ACC112 (cell line): ENCODE results near the gene POLRMT.
"Not testable (repeated sequence)": the region's sequence is repeated elsewhere in the genome, so short reads cannot be mapped to it uniquely, and the experiment has no call there.

Experiments
- H2AFZ ChIP-seq: fragments of 200-600 bp; sonication (generic); one replicate; pipeline ENCODE4 v1.6.0; 2017; ENCODE audit warnings: antibody characterized with exemption, low read length; ENCODE audit not compliant: unreplicated experiment
- H3K27ac ChIP-seq: fragments of 200-600 bp; sonication (generic); 2 replicates; pipeline ENCODE4 v1.5.1; 2014; ENCODE audit warnings: low read depth, mild to moderate bottlenecking, antibody characterized with exemption, low read length, moderate library complexity
- H3K27me3 ChIP-seq: fragments of 200-600 bp; sonication (generic); 2 replicates; pipeline ENCODE4 v1.6.1; 2014; ENCODE audit warnings: mild to moderate bottlenecking, antibody characterized with exemption, low read length, moderate library complexity, mixed read lengths; ENCODE audit not compliant: insufficient read depth
- H3K36me3 ChIP-seq: fragments of 200-600 bp; sonication (generic); 2 replicates; pipeline ENCODE4 v1.6.1; 2016; ENCODE audit warnings: mild to moderate bottlenecking, antibody characterized with exemption, low read length, moderate library complexity, mixed read lengths; ENCODE audit not compliant: insufficient read depth
- H3K4me1 ChIP-seq: fragments of 200-600 bp; sonication (generic); one replicate; pipeline ENCODE4 v1.6.1; 2016; ENCODE audit warnings: low read length, mixed read lengths; ENCODE audit not compliant: insufficient read depth, unreplicated experiment, control insufficient read depth
- H3K4me3 ChIP-seq: fragments of 200-600 bp; sonication (generic); 2 replicates; pipeline ENCODE4 v1.5.1; 2014; ENCODE audit warnings: mild to moderate bottlenecking, low read depth, low read length
- H3K79me2 ChIP-seq: fragments of 200-600 bp; sonication (generic); one replicate; pipeline ENCODE4 v1.6.0; 2016; ENCODE audit warnings: low read length; ENCODE audit not compliant: control insufficient read depth, unreplicated experiment, insufficient read depth

Gene POLRMT

GRCh38 chr19:622666-623065 lies 10.7 kb downstream of the POLRMT start:
- no peaks in the 10 kb centered on the region for H3K4me1 ChIP-seq
- no peak overlapping the region for H3K27ac ChIP-seq
- H3K4me3 ChIP-seq: no peak overlapping the region
- no peaks in the 10 kb centered on the region for H3K79me2 ChIP-seq
- peaks cover 2% of the 10 kb centered on the region; the same call in 1 of the 2 replicates for H3K36me3 ChIP-seq
- no peak overlapping the region for H2AFZ ChIP-seq
- H3K27me3 ChIP-seq: no peaks in the 10 kb centered on the region

DNA sequence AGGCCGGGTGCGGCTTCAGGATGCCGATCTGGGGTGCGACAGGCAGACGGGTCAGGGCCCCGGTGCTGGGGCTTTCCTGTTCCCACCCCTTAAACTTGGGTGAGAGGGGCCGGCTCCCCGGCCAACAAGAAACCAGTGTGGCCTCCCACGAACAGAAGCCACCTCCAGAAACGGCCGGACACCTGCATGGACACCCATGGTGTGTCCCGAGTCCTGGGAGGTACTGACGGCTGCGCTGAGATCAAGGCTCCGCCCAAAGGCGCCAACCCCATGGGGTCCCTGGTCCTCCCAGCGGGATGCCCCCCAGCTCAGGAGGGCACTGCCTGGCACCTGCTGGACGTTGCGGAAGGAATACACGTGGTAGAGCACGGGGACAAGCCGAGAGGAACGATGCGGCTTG lies 11.5 kb downstream of the POLRMT start:
- no peak overlapping the region for H3K4me3 ChIP-seq
- peaks cover 2% of the 10 kb centered on the region; the same call in 1 of the 2 replicates for H3K36me3 ChIP-seq

GRCh38 chr19:621191-621590 lies 12.1 kb downstream of the POLRMT start:
- not testable (repeated sequence) for H3K27me3 ChIP-seq, H2AFZ ChIP-seq, H3K27ac ChIP-seq, H3K79me2 ChIP-seq, H3K4me1 ChIP-seq, H3K4me3 ChIP-seq, H3K36me3 ChIP-seq

More for the DNA sequence above, 11.5 kb downstream of the POLRMT start:
- no peaks in the 10 kb centered on the region for H3K4me1 ChIP-seq
- H3K27me3 ChIP-seq: no peaks in the 10 kb centered on the region
- H3K79me2 ChIP-seq: no peaks in the 10 kb centered on the region
- no peak overlapping the region for H3K27ac ChIP-seq
- no peak overlapping the region for H2AFZ ChIP-seq

GRCh38 chr19:620166-620862 lies 13.0 kb downstream of the POLRMT start:
- H3K27ac ChIP-seq: no peak overlapping the region
- no peak overlapping the region for H2AFZ ChIP-seq
- no peaks in the 10 kb centered on the region for H3K4me1 ChIP-seq
- peaks cover 2% of the 10 kb centered on the region; the same call in 1 of the 2 replicates for H3K36me3 ChIP-seq
- no peaks in the 10 kb centered on the region for H3K79me2 ChIP-seq
- no peaks in the 10 kb centered on the region for H3K27me3 ChIP-seq
- no peak overlapping the region for H3K4me3 ChIP-seq

- H3K4me3 ChIP-seq: no peak overlapping the region
- no peak overlapping the region for H3K27ac ChIP-seq
- H2AFZ ChIP-seq: no peak overlapping the region
- H3K79me2 ChIP-seq: no peaks in the 10 kb centered on the region
- no peaks in the 10 kb centered on the region for H3K4me1 ChIP-seq
- peaks cover 2% of the 10 kb centered on the region; the same call in 1 of the 2 replicates for H3K36me3 ChIP-seq
- H3K27me3 ChIP-seq: no peaks in the 10 kb centered on the region
Measured at GRCh38 chr19:619286-620002, 13.9 kb downstream of the POLRMT start.

DNA sequence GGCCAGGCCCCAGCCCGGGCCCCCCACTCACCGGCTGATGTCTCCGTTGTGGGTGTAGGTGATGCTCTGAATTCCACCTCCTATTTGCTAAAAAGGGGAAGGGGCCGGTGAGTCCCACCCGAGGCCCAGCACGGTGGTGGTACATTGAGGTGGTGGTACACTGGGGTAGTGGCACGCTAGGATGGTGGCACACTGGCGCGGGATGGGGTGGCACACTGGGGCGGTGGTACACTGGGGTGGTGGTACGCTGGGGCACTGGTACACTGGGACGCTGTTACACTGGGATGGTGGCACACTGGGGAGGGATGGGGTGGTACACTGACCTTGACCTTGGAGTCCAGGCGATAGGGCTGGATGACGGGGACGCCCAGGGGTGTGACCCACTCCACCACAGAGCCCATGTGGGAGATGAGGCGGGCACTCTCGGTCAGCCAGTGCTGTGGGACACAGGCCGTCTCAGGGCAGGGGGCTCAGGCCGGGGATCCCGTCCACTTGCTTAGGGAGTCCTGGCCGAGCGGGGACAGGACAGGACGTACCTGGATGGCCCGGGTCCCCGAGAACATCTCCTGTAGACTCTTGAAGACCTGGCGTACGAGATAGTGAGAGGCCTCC lies 14.6 kb downstream of the POLRMT start:
- H3K27ac ChIP-seq: no peak overlapping the region
- H3K4me3 ChIP-seq: no peak overlapping the region
- no peaks in the 10 kb centered on the region for H3K4me1 ChIP-seq
- no peaks in the 10 kb centered on the region for H3K79me2 ChIP-seq
- no peaks in the 10 kb centered on the region for H3K27me3 ChIP-seq
- peaks cover 2% of the 10 kb centered on the region; the same call in 1 of the 2 replicates for H3K36me3 ChIP-seq
- no peak overlapping the region for H2AFZ ChIP-seq

GRCh38 chr19:618247-618619 lies 15.1 kb downstream of the POLRMT start:
- Histone ChIP-seq H2AFZ (no peak overlapping the region), H3K27ac (no peak overlapping the region), H3K36me3 (peaks cover 2% of the 10 kb centered on the region; the same call in 1 of the 2 replicates), H3K4me3 (no peak overlapping the region), H3K27me3 (no peaks in the 10 kb centered on the region), H3K79me2 (no peaks in the 10 kb centered on the region), H3K4me1 (no peaks in the 10 kb centered on the region)

DNA sequence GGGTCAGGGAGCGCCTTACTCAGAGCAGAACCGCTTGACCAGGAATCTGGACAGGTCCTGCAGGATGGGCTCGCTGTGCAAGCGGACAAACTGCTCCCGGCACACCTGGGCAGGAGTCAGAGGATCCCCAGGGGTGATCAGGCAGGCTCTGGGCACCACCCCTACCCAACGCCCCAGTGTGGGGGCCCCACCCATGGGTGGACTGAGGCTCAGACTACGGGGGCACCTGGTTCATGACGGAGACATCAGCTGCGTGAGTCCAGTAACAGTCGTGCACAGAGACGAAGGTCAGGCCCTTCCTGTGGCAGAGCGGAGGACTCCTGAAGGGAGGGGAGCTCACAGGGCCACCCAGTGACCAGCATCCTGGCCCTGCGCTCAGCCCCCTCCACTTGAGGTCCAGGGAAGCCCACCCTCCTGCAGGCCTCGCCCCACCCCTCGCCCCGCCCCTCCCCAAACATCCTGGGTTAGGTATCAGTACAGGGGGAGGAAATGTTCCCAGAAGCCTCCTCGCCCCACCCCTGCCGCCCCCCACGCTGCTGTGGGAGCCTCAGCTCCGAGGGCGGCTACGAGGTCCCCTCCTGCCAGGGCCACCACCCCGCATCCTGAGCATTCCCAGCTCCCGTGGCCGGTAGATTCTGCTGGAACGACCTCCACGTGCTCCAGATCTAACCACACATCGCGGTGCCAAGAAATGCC lies 15.6 kb downstream of the POLRMT start:
- Histone ChIP-seq H3K4me3 (no peak overlapping the region), H3K79me2 (no peaks in the 10 kb centered on the region), H3K36me3 (peaks cover 2% of the 10 kb centered on the region; the same call in 1 of the 2 replicates), H3K27ac (no peak overlapping the region), H2AFZ (no peak overlapping the region), H3K4me1 (no peaks in the 10 kb centered on the region), H3K27me3 (no peaks in the 10 kb centered on the region)

GRCh38 chr19:616747-617526 lies 16.4 kb downstream of the POLRMT start:
- H3K27me3 ChIP-seq: no peaks in the 10 kb centered on the region
- H3K4me1 ChIP-seq: peaks cover 4% of the 10 kb centered on the region
- no peaks in the 10 kb centered on the region for H3K79me2 ChIP-seq
- no peak overlapping the region for H3K4me3 ChIP-seq
- no peak overlapping the region for H2AFZ ChIP-seq
- peaks cover 2% of the 10 kb centered on the region; the same call in 1 of the 2 replicates for H3K36me3 ChIP-seq
- no peak overlapping the region for H3K27ac ChIP-seq
